ENCODE data around the gene C1orf122.

Gene C1orf122

GRCh38 chr1:37850352-37850955 lies 42.9 kb downstream of the C1orf122 start:
- H3K27ac ChIP-seq (ENCODE audit: low read length) = no peak overlapping the region
- peaks cover 21% of the 10 kb centered on the region for H3K36me3 ChIP-seq (ENCODE audit: insufficient read depth, low read depth, low read length)
- no peaks in the 10 kb centered on the region for H3K27me3 ChIP-seq (ENCODE audit: insufficient read depth, low read length)
- H3K4me1 ChIP-seq (ENCODE audit: insufficient read depth, low read length) = no peaks in the 10 kb centered on the region
- no peaks in the 10 kb centered on the region for H3K9me3 ChIP-seq (ENCODE audit: insufficient read depth, low read depth, low read length)
- H3K4me3 ChIP-seq (ENCODE audit: low read length) = no peak overlapping the region
- H3K9ac ChIP-seq (ENCODE audit: low read depth, low read length) = no peak overlapping the region

GRCh38 chr1:37851262-37851661 lies 43.7 kb downstream of the C1orf122 start:
- no peak overlapping the region for H3K27ac ChIP-seq (ENCODE audit: low read length)
- no peaks in the 10 kb centered on the region for H3K27me3 ChIP-seq (ENCODE audit: insufficient read depth, low read length)
- H3K4me1 ChIP-seq (ENCODE audit: insufficient read depth, low read length) = no peaks in the 10 kb centered on the region
- no peak overlapping the region for H3K9ac ChIP-seq (ENCODE audit: low read depth, low read length)
- no peak overlapping the region for H3K4me3 ChIP-seq (ENCODE audit: low read length)
- H3K9me3 ChIP-seq (ENCODE audit: insufficient read depth, low read depth, low read length) = no peaks in the 10 kb centered on the region
- H3K36me3 ChIP-seq (ENCODE audit: insufficient read depth, low read depth, low read length) = peaks cover 22% of the 10 kb centered on the region

GRCh38 chr1:37851782-37852210 lies 44.2 kb downstream of the C1orf122 start:
- H3K27ac ChIP-seq (ENCODE audit: low read length) = no peak overlapping the region
- H3K4me1 ChIP-seq (ENCODE audit: insufficient read depth, low read length) = no peaks in the 10 kb centered on the region
- H3K27me3 ChIP-seq (ENCODE audit: insufficient read depth, low read length) = no peaks in the 10 kb centered on the region
- H3K36me3 ChIP-seq (ENCODE audit: insufficient read depth, low read depth, low read length) = peaks cover 25% of the 10 kb centered on the region
- H3K9me3 ChIP-seq (ENCODE audit: insufficient read depth, low read depth, low read length) = no peaks in the 10 kb centered on the region
- H3K4me3 ChIP-seq (ENCODE audit: low read length) = no peak overlapping the region
- H3K9ac ChIP-seq (ENCODE audit: low read depth, low read length) = no peak overlapping the region

GRCh38 chr1:37853157-37853556 lies 45.6 kb downstream of the C1orf122 start:
- H3K27me3 ChIP-seq (ENCODE audit: insufficient read depth, low read length) = no peaks in the 10 kb centered on the region
- H3K9me3 ChIP-seq (ENCODE audit: insufficient read depth, low read depth, low read length) = no peaks in the 10 kb centered on the region
- peaks cover 33% of the 10 kb centered on the region for H3K36me3 ChIP-seq (ENCODE audit: insufficient read depth, low read depth, low read length)
- no peak overlapping the region for H3K9ac ChIP-seq (ENCODE audit: low read depth, low read length)
- H3K4me1 ChIP-seq (ENCODE audit: insufficient read depth, low read length) = no peaks in the 10 kb centered on the region
- no peak overlapping the region for H3K27ac ChIP-seq (ENCODE audit: low read length)
- no peak overlapping the region for H3K4me3 ChIP-seq (ENCODE audit: low read length)

- no peak overlapping the region for H3K9ac ChIP-seq (ENCODE audit: low read depth, low read length)
- H3K4me1 ChIP-seq (ENCODE audit: insufficient read depth, low read length) = 0 out of 2 replicates have a peak, but pooled peaks cover 2% of the 10 kb centered on the region
- H3K4me3 ChIP-seq (ENCODE audit: low read length) = no peak overlapping the region
- H3K27me3 ChIP-seq (ENCODE audit: insufficient read depth, low read length) = no peaks in the 10 kb centered on the region
- no peak overlapping the region for H3K27ac ChIP-seq (ENCODE audit: low read length)
- H3K9me3 ChIP-seq (ENCODE audit: insufficient read depth, low read depth, low read length) = no peaks in the 10 kb centered on the region
- H3K36me3 ChIP-seq (ENCODE audit: insufficient read depth, low read depth, low read length) = peaks cover 33% of the 10 kb centered on the region
These were observed 46.8 kb downstream of the C1orf122 start for GRCh38 chr1:37854406-37854805.

All from iPS-20b (cell line).